ENCODE results near the gene APMAP.

GRCh38 chr20:25005661-25006060, 13.1 kb upstream of the APMAP start:
- TF ChIP-seq EZH2phosphoT487 (IDR thresholded peaks at IDR 0.05; ENCODE audit: borderline replicate concordance, low read depth, low read length), result no peak
- no peak for TF ChIP-seq CTCF (conservative IDR thresholded peaks at IDR 0.05; ENCODE audit: low read length)
